HG03159 (cell line): ENCODE data around the gene GRM5.

Source experiments
- ATAC-seq: cut with Tn5 transposase; IDR thresholded peaks from one replicate; pipeline ENCODE4 v1.9.1; 2021; ENCODE audit warnings: mild to moderate bottlenecking, moderate library complexity; ENCODE audit not compliant: unreplicated experiment

GRM5 gene

GRCh38 chr11:88620568-88621130 lies 445.1 kb downstream of the GRM5 start:
- ATAC-seq, result no peak

- ATAC-seq, result no peak
Measured at GRCh38 chr11:88619656-88620385, 446.0 kb downstream of the GRM5 start.

GRCh38 chr11:88619071-88619425 lies 446.7 kb downstream of the GRM5 start:
- no peak for ATAC-seq

- no peak for ATAC-seq
Measured at GRCh38 chr11:88618327-88619070, 447.3 kb downstream of the GRM5 start.

GRCh38 chr11:88617226-88617625 lies 448.6 kb downstream of the GRM5 start:
- no peak for ATAC-seq

- ATAC-seq, result no peak
Measured at GRCh38 chr11:88604260-88604659, 461.5 kb downstream of the GRM5 start.

- ATAC-seq, result no peak
Measured at GRCh38 chr11:88603091-88603867, 462.5 kb downstream of the GRM5 start.

- no peak for ATAC-seq
Measured at GRCh38 chr11:88597387-88597786, 468.4 kb downstream of the GRM5 start.

GRCh38 chr11:88596786-88597185 lies 469.0 kb downstream of the GRM5 start:
- ATAC-seq, result no peak

GRCh38 chr11:88594274-88594950 lies 471.4 kb downstream of the GRM5 start:
- ATAC-seq, result no peak

- ATAC-seq, result no peak
Measured at GRCh38 chr11:88590361-88590760, 475.4 kb downstream of the GRM5 start.

- ATAC-seq, result no peak
Measured at GRCh38 chr11:88583251-88583650, 482.5 kb downstream of the GRM5 start.

GRCh38 chr11:88579466-88579865 lies 486.3 kb downstream of the GRM5 start:
- no peak for ATAC-seq

GRCh38 chr11:88576741-88577140 lies 489.0 kb downstream of the GRM5 start:
- ATAC-seq, result no peak

- ATAC-seq, result no peak
Measured at GRCh38 chr11:88575916-88576315, 489.9 kb downstream of the GRM5 start.

GRCh38 chr11:88569342-88569741 lies 496.4 kb downstream of the GRM5 start:
- no peak for ATAC-seq

- ATAC-seq, result no peak
Measured at GRCh38 chr11:88555829-88556202, 510.0 kb downstream of the GRM5 start.

GRCh38 chr11:88555018-88555828 lies 510.6 kb downstream of the GRM5 start:
- no peak for ATAC-seq

GRCh38 chr11:88553204-88553603 lies 512.6 kb downstream of the GRM5 start:
- ATAC-seq, result no peak
